Endodermal cell (in vitro differentiated cells): ENCODE results near the gene CTDSP2. TPM values are rescaled to one million over a fixed set of nuclear protein-coding genes. Genes with fewer than 3 reads are reported as not detected.
A peak's percentile ranks its signal among the peaks of the same experiment; 100 is the strongest.

Source experiments
- DNase-seq: peaks from one replicate; pipeline ENCODE4 v3.0.0-alpha.2; 2017
- H3K27ac ChIP-seq: 2 replicates; pipeline ENCODE4 v1.5.1; 2013; ENCODE audit warnings: mild to moderate bottlenecking, low read depth, low read length, moderate library complexity
- H3K27me3 ChIP-seq: 2 replicates; pipeline ENCODE4 v1.6.1; 2013; ENCODE audit warnings: mild to moderate bottlenecking, low read length, moderate library complexity; ENCODE audit not compliant: insufficient read depth, control insufficient read depth, poor library complexity, severe bottlenecking
- H3K36me3 ChIP-seq: 2 replicates; pipeline ENCODE4 v1.7.0; 2013; ENCODE audit warnings: mild to moderate bottlenecking, low read length, moderate library complexity; ENCODE audit not compliant: control insufficient read depth, insufficient read depth
- H3K4me1 ChIP-seq: one replicate; pipeline ENCODE4 v1.7.0; 2013; ENCODE audit warnings: low read length; ENCODE audit not compliant: control insufficient read depth, insufficient read depth
- H3K4me3 ChIP-seq: 2 replicates; pipeline ENCODE4 v1.5.1; 2013; ENCODE audit warnings: mild to moderate bottlenecking, low read length, moderate library complexity
- H3K9ac ChIP-seq: 2 replicates; pipeline ENCODE4 v1.6.1; 2013; ENCODE audit warnings: mild to moderate bottlenecking, low read length, moderate library complexity; ENCODE audit not compliant: poor library complexity, severe bottlenecking; ENCODE audit errors: extremely low read depth
- H3K9me3 ChIP-seq: 2 replicates; pipeline ENCODE4 v1.6.1; 2013; ENCODE audit warnings: mild to moderate bottlenecking, low read length, moderate library complexity; ENCODE audit not compliant: control insufficient read depth
- H3K27ac Mint-ChIP-seq: 2 replicates; pipeline ENCODE4 v1.8.0; 2020; ENCODE audit warnings: mixed read lengths
- H3K27me3 Mint-ChIP-seq: 2 replicates; pipeline ENCODE4 v1.8.0; 2021; ENCODE audit warnings: mild to moderate bottlenecking, mixed read lengths; ENCODE audit not compliant: insufficient read depth
- H3K36me3 Mint-ChIP-seq: 2 replicates; pipeline ENCODE4 v1.8.0; 2020; ENCODE audit warnings: low read depth, mixed read lengths
- H3K4me1 Mint-ChIP-seq: 2 replicates; pipeline ENCODE4 v1.8.0; 2020; ENCODE audit warnings: mixed read lengths
- H3K4me3 Mint-ChIP-seq: 2 replicates; pipeline ENCODE4 v1.8.0; 2020; ENCODE audit warnings: mild to moderate bottlenecking, moderate library complexity, mixed read lengths
- H3K9me3 Mint-ChIP-seq: 2 replicates; pipeline ENCODE4 v1.8.0; 2020; ENCODE audit warnings: mild to moderate bottlenecking, mixed read lengths
- WGBS, 2 experiments: methylation state at CpG; one replicate each; pipeline versions ENCODE4 v1.1.5 to v1.1.7; 2013; ENCODE audit warnings: missing lambda C conversion rate in 2 of 2, mixed read lengths in 1 of 2; ENCODE audit not compliant: insufficient coverage in 1 of 2, insufficient read length in 1 of 2; 5-methylcytosine and 5-hydroxymethylcytosine counted together
- total RNA-seq, 2 donors: library from RNA; stranded (reverse); fragmentation: NEBNext Ultra II Directional in 1 of 2; extraction: Animal tissue kit (Norgen Biotek cat#: 25700) in 1 of 2; gene quantifications; 2 replicates in 1 of 2; 3 replicates in 1 of 2; pipeline ENCODE4 v1.2.1, GENCODE V29; 2021
- TF ChIP-seq, protein P1 (sequence below): fragments of 200-600 bp; sonication (generic); conservative IDR thresholded peaks from 2 replicates; pipeline ENCODE4 v1.5.0; 2021; ENCODE audit warnings: antibody characterized with exemption, mild to moderate bottlenecking

Gene CTDSP2
- total RNA-seq, 2 donors from 2014 or later, result 137 to 148 TPM

DNA sequence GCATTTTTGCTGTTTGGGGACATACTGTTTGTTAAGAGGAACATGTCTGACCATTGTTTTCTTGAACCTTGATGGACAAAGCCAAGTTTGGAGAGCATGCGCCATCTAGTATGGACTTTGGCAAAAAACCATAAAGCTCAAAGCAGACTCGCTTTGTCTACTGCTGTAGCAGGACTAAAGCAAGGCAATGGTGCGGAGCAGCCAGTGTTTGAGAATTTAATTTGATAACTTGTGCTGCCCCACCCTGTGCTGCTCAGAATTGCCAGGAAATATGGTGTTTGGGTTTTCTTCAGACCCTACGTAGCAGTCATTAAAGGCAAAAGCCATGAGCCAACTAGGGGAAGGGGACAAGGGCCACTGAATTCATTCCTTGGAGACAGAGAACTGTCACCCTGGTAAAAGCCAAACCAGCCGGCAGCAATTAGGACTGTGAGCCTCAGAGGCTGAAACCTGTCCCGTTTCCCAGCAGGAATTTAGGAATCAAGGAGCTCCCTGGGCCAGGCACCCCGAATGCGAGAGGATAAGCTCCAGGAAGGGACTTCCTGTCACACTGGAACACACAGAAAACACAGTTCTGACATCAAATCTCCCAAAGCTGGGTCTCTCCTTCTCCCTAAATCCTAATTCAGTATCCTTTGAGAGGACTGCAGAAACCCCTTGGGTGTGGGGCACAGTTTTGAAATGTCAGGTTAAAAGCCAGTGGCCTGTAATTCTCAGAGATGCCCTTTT is 29.1 kb downstream of the CTDSP2 start:
- no peaks in the 10 kb centered on the region for H3K9me3 ChIP-seq
- H3K27me3 ChIP-seq, result no peaks in the 10 kb centered on the region
- Mint-ChIP-seq H3K4me3 (no peak overlapping the region), H3K27me3 (no peaks in the 10 kb centered on the region), H3K27ac (no peak overlapping the region), H3K36me3 (peaks cover 22% of the 10 kb centered on the region), H3K4me1 (peaks cover 3% of the 10 kb centered on the region), H3K9me3 (no peaks in the 10 kb centered on the region)
- TF ChIP-seq, protein P1, sequence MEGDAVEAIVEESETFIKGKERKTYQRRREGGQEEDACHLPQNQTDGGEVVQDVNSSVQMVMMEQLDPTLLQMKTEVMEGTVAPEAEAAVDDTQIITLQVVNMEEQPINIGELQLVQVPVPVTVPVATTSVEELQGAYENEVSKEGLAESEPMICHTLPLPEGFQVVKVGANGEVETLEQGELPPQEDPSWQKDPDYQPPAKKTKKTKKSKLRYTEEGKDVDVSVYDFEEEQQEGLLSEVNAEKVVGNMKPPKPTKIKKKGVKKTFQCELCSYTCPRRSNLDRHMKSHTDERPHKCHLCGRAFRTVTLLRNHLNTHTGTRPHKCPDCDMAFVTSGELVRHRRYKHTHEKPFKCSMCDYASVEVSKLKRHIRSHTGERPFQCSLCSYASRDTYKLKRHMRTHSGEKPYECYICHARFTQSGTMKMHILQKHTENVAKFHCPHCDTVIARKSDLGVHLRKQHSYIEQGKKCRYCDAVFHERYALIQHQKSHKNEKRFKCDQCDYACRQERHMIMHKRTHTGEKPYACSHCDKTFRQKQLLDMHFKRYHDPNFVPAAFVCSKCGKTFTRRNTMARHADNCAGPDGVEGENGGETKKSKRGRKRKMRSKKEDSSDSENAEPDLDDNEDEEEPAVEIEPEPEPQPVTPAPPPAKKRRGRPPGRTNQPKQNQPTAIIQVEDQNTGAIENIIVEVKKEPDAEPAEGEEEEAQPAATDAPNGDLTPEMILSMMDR, result no peak
- no peak overlapping the region for H3K27ac ChIP-seq
- no peaks in the 10 kb centered on the region for H3K4me1 ChIP-seq
- no peak overlapping the region for H3K9ac ChIP-seq
- peak; percentile 43 for DNase-seq
- no peak overlapping the region for H3K4me3 ChIP-seq
- H3K36me3 ChIP-seq, result peaks cover 22% of the 10 kb centered on the region
- 95% methylated on average over 7 to 8 of the region's 8 CpGs for WGBS, 2 experiments

DNA sequence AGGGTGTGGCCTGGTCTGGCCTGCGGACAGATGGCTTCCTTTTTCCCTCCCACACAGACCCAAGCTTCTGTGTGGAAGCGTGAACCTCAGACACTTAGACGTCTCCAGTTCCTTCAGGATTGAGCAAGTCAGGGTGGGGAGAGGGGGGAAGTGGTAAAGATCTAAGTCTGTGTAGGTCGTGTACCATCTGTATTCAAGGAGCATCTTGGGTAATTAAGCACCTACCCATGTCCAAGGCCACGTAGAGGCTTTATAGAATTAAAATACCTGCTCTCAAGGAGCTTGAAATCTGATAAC is 29.7 kb downstream of the CTDSP2 start:
- peaks cover 18% of the 10 kb centered on the region for H3K36me3 Mint-ChIP-seq
- TF ChIP-seq, protein P1, result no peak
- no peaks in the 10 kb centered on the region for H3K9me3 ChIP-seq
- H3K27me3 Mint-ChIP-seq, result no peaks in the 10 kb centered on the region
- H3K27me3 ChIP-seq, result no peaks in the 10 kb centered on the region
- no peak overlapping the region for H3K4me3 Mint-ChIP-seq
- peaks cover 3% of the 10 kb centered on the region for H3K4me1 Mint-ChIP-seq
- no peaks in the 10 kb centered on the region for H3K9me3 Mint-ChIP-seq
- no peak overlapping the region for H3K9ac ChIP-seq
- WGBS, 2 experiments, result 89% methylated on average over 5 of the region's 5 CpGs; no CpG with 5 or more reads in 1 of the 2 experiments
- no peak overlapping the region for H3K4me3 ChIP-seq
- no peaks in the 10 kb centered on the region for H3K4me1 ChIP-seq
- H3K36me3 ChIP-seq, result peaks cover 17% of the 10 kb centered on the region
- no peak overlapping the region for H3K27ac ChIP-seq
- H3K27ac Mint-ChIP-seq, result no peak overlapping the region
- DNase-seq, result no peak

DNA sequence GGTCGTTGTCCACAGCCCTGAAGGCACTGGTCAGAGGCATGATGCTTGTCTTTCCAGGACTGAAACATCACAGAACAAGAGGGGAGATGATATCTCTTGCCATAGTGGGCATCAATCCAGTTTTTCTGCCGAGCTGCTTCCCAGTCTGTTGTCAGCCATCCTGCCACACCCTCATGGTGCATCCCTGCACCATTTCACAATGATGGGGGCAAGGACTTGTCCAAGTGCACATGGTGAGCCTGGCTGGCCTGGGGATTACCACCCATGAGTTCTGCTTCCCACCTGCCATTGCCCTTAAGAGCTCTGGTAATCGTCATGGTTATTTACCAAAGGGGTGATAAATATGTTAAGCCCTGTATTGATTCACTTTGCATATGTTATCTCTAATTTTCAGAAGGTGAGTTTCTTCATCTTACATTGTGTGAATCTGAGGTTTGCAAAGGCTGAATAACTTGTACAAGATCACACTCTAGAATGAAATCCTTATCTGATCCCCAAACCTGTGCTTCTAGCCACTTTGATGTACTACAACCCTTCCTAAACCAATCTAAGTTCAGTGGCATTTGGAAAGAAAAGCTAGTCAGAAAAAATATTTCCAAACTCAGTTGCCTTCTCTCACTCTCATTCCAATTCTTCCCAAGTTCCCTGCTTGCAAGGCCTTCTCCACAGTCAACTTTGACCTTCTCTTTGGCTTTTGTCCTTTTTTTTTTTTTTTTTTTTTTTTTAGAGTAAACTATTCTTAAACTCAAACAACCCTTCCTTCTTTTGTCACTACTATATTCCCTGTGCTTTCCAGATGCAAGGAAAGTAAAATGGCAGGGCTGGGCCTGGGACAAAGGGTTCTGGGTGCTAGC is 30.3 kb downstream of the CTDSP2 start:
- Histone ChIP-seq H3K27me3 (no peaks in the 10 kb centered on the region), H3K9me3 (no peaks in the 10 kb centered on the region), H3K36me3 (peaks cover 17% of the 10 kb centered on the region), H3K27ac (no peak overlapping the region), H3K4me1 (no peaks in the 10 kb centered on the region), H3K4me3 (no peak overlapping the region), H3K9ac (no peak overlapping the region)
- no peak overlapping the region for H3K4me3 Mint-ChIP-seq
- no peak overlapping the region for H3K27ac Mint-ChIP-seq
- WGBS, 2 experiments, result 84 to 88% methylated on average over 3 of the region's 3 CpGs
- H3K36me3 Mint-ChIP-seq, result peaks cover 13% of the 10 kb centered on the region
- H3K9me3 Mint-ChIP-seq, result no peaks in the 10 kb centered on the region
- TF ChIP-seq, protein P1, result no peak
- no peak for DNase-seq
- H3K4me1 Mint-ChIP-seq, result peaks cover 3% of the 10 kb centered on the region
- no peaks in the 10 kb centered on the region for H3K27me3 Mint-ChIP-seq
